GM18868 (cell line): Measurements from ENCODE around the gene EEF2.
"Not testable (repeated sequence)": the region's sequence is repeated elsewhere in the genome, so short reads cannot be mapped to it uniquely, and the experiment has no call there.

Experiments used
- ATAC-seq: cut with Tn5 transposase; IDR thresholded peaks from one replicate; pipeline ENCODE4 v1.9.1; 2021; ENCODE audit warnings: mild to moderate bottlenecking, moderate library complexity; ENCODE audit not compliant: unreplicated experiment

Gene EEF2

DNA sequence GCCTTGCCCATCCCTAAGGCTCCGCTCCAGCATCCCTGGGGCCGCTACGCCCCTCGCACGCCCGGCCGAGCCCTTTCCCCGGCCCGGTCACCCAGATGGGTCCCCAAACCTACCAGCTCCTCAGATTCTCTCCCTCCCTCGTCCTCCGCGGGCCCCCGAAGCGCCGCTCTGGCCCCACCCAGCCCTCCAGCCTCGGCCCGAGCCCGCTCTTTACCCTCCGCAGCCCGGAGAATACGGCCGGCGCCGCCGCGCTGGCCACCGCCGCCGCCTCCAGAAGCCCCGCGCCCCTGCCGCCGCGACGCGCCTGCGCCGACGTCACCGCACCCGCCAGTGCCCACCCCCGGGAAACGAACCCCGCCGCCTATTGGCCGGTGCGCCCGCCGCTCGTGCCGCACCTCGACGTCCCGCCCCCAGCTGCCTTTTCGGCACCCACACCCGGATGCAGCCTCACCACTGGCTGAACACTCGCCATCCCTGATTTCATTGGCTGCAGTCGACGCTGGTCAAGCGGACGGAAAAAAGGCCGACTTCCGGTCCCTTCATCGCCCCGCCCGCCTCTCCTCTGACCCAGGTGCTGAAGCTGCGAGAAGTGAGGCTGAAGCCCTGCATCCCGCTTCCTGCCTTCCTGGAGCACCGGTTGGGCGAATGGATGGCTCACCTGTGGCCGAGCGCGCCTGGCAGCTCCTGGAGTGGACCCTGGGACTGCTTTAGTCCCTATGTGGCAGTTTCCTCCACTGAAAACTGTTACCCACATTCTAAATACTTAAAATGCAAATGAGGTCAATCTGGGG lies 14.3 kb downstream of the EEF2 start, which contains the start of gene DAPK3:
DAPK3 (minus strand) TSS at position 292 of the 791 bp plus-strand sequence. CDS start 1,364 bp downstream, outside the sequence.
- ATAC-seq, result peak; percentile 95

DNA sequence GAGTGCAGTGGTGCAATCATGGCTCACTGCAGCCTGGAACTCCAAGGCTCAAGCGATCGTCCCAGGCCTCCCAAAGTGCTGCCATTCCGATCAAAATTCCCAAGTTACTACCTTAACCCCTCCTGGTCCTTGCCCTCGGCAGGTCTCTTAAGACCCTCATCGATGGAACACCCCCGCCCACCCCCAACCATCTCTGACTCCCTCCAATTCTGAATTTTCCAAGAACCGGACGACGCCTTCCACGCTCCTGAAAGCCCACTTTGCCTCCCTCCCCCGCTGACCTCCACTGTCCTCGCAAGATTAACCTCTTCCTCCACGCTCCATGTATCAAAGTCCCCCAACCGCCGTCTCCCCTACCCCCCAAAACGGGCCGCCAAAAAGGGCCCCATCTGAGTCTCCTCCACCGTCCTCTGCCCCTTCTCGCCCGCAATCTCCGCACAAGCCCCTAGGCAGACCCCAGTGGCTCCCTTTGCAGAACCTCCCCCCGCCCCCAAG lies 14.9 kb downstream of the EEF2 start:
- ATAC-seq, result no peak

- ATAC-seq, result no peak
Measured at GRCh38 chr19:3969435-3970312, 15.6 kb downstream of the EEF2 start.

DNA sequence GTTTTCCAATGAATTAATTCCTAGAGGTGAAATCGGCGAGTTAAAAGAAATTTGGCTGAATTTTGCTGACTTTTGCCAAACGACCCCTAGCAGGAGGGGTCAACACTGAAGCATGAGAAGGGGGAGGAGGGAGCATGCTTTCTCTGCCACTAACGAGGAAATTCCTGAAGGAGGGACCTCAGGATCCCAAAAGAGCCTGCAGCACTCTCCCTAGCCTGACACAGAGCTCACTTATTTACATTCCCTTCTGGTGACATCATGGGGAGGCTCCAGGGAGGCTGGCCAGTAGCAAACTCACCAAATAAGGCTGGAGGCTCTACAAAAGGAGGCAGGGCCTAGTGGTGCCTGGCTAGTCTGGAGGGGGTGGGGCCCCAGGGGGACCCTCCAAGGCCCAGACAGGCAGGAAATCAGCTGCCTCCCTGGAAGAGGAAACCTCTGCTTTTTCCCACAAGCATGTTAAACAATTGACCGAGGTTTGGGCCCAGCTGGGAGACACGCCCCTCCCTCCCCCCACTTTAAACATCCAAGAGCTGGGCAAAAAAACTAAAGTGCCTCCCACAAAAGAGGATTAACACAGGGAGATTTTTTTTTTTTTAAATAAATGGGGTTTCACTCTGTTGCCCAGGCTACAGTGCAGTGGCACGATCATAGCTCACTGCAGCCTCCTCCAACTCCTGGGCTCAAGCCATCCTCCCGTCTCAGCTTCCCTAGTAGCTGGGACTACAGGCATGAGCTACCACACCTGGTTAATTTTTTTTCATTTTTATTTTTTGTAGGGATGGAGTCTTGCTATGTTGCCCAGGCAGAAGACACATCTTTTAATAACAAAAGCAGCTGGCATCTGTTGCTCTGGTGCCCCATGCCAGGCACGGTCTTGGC lies 16.5 kb downstream of the EEF2 start:
- no peak for ATAC-seq

DNA sequence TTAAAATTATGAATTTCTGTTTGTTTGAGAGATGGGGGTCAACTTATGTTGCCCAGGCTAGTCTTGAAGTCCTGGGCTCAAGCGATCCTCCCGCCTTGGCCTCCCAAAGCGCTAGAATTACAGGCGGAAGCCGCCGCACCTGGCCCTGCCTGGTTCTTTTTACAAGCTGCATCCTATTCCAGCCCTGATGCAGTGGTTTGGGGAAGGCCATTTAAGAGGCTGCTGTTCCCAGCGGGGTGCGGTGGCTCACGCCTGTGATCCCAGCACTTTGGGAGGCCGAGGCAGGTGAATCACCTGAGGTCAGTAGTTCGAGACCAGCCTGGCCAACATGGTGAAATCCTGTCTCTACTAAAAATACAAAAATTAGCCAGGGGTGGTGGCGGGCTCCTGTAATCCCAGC lies 17.3 kb downstream of the EEF2 start:
- not testable (repeated sequence) for ATAC-seq

- no peak for ATAC-seq
Measured at GRCh38 chr19:3966051-3967017, 18.9 kb downstream of the EEF2 start.

DNA sequence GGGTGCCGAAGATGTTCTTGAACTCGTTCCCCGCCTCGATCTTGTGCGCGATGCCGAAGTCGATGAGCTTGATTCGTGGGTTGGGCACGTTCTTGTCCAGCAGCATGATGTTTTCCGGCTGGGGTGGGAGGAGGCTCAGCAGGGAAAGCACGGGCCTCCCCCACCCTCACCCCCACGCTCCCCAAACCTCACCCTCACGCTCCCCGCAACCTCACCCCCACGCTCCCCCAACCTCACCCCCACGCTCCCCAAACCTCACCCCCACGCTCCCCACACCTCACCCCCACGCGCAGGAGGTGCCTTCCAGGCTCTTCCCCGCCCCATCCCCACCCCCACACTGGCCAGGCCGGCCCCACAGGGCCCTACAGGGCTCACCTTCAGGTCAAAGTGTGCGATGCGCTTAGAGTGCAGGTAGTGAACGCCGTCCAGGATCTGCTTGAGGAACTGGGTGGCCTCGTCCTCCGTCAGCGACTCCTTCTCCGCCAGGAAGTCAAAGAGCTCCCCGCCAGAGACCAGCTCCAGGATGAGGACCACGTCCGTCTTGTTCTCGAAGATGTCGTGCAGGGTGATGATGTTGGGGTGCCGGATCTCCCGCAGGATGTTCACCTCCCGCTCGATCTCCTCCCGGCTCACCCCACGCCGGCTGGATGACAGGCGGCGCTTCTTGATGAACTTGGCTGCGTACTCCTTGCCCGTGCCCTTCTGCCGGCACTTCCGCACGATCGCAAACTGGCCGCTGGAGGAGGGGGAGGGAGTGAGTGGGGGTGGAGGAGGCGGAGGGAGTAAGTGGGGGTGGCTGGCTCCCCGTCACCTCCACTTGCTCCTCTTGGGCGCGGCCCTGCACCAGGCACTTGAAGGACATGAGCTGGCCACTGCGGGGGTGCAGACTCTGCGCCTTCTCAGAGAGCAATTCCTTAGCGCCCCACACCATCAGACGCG lies 20.7 kb downstream of the EEF2 start:
- ATAC-seq, result no peak

DNA sequence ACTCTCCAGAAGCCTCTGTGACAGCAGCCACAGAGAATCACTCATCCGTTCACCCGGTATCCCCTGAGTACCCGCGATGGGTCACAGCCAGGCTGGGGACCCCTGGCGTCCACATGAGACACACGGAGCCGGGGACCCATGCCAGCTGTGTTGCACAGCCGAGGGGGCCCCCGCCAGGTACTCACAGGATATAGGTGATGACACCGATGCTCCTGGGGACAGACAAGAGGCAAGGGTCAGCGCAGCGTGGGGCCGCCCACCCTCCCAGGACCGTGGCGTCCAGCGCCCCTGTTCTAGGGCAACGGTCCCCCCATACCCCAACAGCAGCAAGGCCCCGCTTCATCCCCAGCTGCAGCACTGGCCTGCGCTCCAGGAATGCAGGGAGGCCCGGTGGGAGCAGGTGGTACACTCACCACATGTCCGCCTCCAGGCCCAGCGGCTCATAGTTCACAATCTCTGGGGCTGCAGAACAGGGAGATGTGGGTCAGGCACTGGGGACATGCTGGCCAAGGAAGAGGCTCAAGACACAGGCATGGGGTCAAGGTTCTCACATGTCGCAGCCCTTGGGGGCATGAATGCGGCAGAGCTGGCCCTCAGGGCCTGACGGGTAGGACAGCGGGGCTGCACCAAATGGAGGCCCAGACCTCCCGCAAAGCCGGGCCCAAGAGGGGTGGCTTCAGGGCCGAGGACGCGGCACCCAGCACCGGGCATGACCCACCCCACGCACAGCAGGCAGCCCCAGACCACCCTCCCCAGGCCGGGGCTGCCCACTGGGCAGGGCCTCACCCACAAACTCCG lies 21.6 kb downstream of the EEF2 start:
- ATAC-seq, result no peak

DNA sequence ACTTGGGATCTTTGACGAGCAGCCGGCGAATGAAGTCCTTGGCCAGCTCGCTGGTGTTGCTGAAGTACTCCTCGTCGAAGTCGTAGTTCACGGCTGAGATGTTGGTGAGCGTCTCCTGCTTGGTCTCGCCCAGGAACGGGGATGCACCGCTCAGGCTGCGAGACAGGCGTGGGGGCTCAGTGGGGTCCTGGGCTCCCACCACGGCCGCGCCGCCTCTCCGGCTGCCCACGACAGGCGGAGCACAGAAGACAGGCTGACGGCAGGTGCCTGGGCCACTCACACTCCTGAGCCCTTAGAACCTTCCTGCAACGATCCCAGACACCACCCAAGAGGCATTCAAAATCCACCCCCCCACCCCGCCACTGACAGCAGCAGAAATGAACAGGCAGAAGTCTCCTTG lies 24.3 kb downstream of the EEF2 start:
- no peak for ATAC-seq

DNA sequence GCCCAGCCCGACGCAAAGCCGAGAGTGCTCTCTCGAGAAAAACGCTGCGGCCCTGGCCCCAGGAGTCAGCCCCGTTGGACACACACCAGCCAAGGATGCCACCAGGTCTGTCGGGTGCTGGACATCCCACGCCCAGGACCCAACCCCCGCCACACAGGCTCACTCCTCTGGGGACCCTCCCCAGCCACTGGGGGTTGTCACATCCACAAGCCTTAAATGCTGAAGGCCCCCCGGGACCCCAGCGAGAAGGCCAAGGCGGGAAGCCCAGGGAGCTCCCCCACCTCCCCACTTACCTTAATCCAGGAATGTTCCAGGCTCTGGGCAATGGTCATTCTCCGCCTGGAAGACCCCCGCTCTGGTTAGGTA lies 25.5 kb downstream of the EEF2 start:
- ATAC-seq, result no peak

- ATAC-seq, result no peak
Measured at GRCh38 chr19:3958836-3959765, 26.2 kb downstream of the EEF2 start.

GRCh38 chr19:3955688-3956087 lies 29.6 kb downstream of the EEF2 start:
- ATAC-seq, result no peak

DNA sequence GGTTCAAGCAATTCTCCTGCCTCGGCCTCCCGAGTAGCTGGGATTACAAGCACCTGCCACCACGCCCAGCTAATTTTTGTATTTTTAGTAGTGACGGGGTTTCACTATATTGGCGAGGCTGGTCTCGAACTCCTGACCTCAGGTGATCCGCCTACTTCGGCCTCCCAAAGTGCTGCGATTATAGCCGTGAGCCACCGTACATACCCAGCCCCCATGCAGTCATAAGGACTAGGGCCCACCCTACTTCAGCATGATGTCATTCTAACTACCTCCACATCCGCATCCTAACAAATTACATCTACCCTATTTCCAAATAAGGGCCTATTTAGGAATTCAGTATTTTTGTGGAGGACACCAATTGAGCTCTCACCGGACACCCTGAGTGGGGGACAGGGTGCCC lies 30.0 kb downstream of the EEF2 start:
- ATAC-seq, result not testable (repeated sequence)

DNA sequence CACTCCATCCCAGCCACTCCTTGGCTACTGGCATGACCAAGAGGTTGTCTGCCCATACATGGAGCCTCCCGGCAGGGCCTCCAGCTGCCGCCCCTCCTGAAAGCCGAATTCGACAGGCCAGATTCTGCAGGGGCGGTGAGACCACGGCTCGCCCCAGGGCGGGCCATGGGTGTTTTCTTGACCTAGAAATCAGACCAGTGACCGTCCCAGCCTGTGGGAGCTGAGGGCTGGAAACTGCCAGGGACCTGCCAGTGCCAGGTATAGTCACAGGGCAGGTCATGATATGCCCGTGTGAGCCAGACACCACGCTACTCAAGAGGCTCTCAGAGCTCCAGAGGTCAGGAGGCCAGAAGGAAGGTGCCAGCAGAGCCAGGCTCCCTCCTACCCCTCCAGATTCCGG lies 31.2 kb downstream of the EEF2 start:
- ATAC-seq, result no peak

DNA sequence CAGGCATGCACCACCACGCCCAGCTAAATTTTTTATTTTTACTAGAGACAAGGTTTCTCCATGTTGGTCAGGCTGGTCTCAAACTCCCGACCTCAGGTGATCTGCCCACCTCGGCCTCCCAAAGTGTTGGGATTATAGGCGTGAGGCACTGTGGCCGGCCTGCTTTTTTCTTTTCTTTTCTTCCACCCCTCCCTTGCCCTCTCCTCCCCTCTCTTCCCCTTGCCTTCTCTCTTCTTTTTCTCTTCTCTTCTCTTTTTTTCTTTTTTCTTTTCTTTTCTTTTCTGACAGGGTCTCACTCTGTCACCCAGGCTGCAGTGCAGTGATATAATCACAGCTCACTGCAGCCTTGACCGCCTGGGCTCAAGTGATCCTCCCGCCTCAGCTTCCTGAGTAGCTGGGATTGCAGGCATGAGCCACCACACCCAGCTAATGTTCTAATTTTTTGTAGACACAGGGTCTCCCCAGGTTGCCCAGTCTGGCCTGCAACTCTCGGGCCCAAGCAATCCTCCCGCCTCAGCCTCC lies 32.4 kb downstream of the EEF2 start:
- not testable (repeated sequence) for ATAC-seq
